HepG2 (cell line): ENCODE results near the gene WAS. TPM values are rescaled to one million over a fixed set of nuclear protein-coding genes. Genes with fewer than 3 reads are reported as not detected.

Source experiments
- ATAC-seq: fragments of 200-7000 bp; cut with Tn5 transposase; 3 replicates; pipeline ENCODE4 v1.9.1; 2020; ENCODE audit warnings: mild to moderate bottlenecking, moderate library complexity
- BruUV-seq: library from RNA; stranded (reverse); fragments of 400-500 nt; replicated peaks from 2 replicates; lab custom pipeline; 2021; lab: Mats Ljungman, UMichigan
- CTCF ChIA-PET: fragments of 300-600 bp; formaldehyde crosslinking; extraction: SDS; loops from one replicate; lab custom pipeline; 2021; ENCODE audit warnings: low total read pairs, inconsistent platforms, low intra/inter-chr PET ratio; lab: Yijun Ruan, JAX
- POLR2A ChIA-PET: fragments of 350-600 bp; sonication (Branson Sonifier 250); formaldehyde crosslinking; loops from one replicate; lab custom pipeline; 2020; ENCODE audit warnings: antibody characterized with exemption, inconsistent platforms; lab: Yijun Ruan, JAX
- DNase-seq: peaks from one replicate; pipeline ENCODE4 v3.0.0-alpha.2; 2015; ENCODE audit warnings: low spot score
- FAIRE-seq: peaks from 3 replicates; lab custom pipeline; 2011; peaks lifted over from hg19 to GRCh38; lab: Jason Lieb, UNC
- H2AFZ ChIP-seq: one replicate; pipeline ENCODE4 v1.6.1; 2011; ENCODE audit warnings: low read length, inconsistent platforms
- H3K27ac ChIP-seq: fragments of 300-600 bp; 3 replicates; pipeline ENCODE4 v1.8.0; 2011; ENCODE audit warnings: mixed run types, mild to moderate bottlenecking, mixed read lengths, low read length, inconsistent platforms; ENCODE audit not compliant: insufficient read depth; ENCODE audit errors: extremely low read length
- H3K27me3 ChIP-seq, 2 experiments: fragments of 200-600 bp in 1 of 2; 2 replicates in 1 of 2; 3 replicates in 1 of 2; pipeline versions ENCODE4 v1.6.0 to v1.8.0; 2011; ENCODE audit warnings: low read length in 2 of 2, mild to moderate bottlenecking in 2 of 2, moderate library complexity in 2 of 2, inconsistent platforms in 1 of 2; ENCODE audit not compliant: insufficient read depth in 2 of 2, control insufficient read depth in 1 of 2
- H3K36me3 ChIP-seq, 2 experiments: fragments of 200-600 bp in 1 of 2; replicated peaks in 1 of 2; 2 replicates in 1 of 2; 3 replicates in 1 of 2; pipeline versions ENCODE4 v1.5.1 to v1.8.0; 2011; ENCODE audit warnings: low read length in 2 of 2, inconsistent platforms in 1 of 2; ENCODE audit not compliant: insufficient read depth in 2 of 2, control insufficient read depth in 1 of 2
- H3K4me1 ChIP-seq: 2 replicates; pipeline ENCODE4 v1.5.1; 2012; ENCODE audit warnings: low read length, inconsistent platforms; ENCODE audit not compliant: insufficient read depth
- H3K4me2 ChIP-seq: 2 replicates; pipeline ENCODE4 v1.6.0; 2011; ENCODE audit warnings: low read depth, low read length, inconsistent platforms
- H3K4me3 ChIP-seq, 3 experiments: fragments of 200-600 bp in 1 of 3; sonication (generic), shearing (Covaris generic) in 1 of 3; replicated peaks in 1 of 3; 2 replicates each; pipeline ENCODE4 v1.5.1; 2011 to 2016; ENCODE audit warnings: low read length in 3 of 3, inconsistent platforms in 2 of 3, low read depth in 2 of 3, mild to moderate bottlenecking in 2 of 3, control low read depth in 1 of 3, mixed read lengths in 1 of 3; ENCODE audit not compliant: insufficient read depth in 1 of 3
- H3K79me2 ChIP-seq: one replicate; pipeline ENCODE4 v1.6.1; 2011; ENCODE audit warnings: low read length, inconsistent platforms; ENCODE audit not compliant: insufficient read depth
- H3K9ac ChIP-seq: 2 replicates; pipeline ENCODE4 v1.6.0; 2011; ENCODE audit warnings: mild to moderate bottlenecking, low read depth, low read length, inconsistent platforms; ENCODE audit not compliant: insufficient read depth
- H3K9me3 ChIP-seq: 2 replicates; pipeline ENCODE4 v1.5.1; 2012; ENCODE audit warnings: mild to moderate bottlenecking, low read length
- H4K20me1 ChIP-seq: 2 replicates; pipeline ENCODE4 v1.6.0; 2011; ENCODE audit warnings: inconsistent platforms, mild to moderate bottlenecking, low read length, moderate library complexity; ENCODE audit not compliant: insufficient read depth
- AHDC1 ChIP-seq: sonication (generic); formaldehyde crosslinking; IDR thresholded peaks from 2 replicates; pipeline ENCODE4 v1.5.1; 2020; ENCODE audit warnings: mild to moderate bottlenecking, missing genetic modification reagents, borderline replicate concordance
- ATAD3A ChIP-seq: sonication (generic); formaldehyde crosslinking; IDR thresholded peaks from 2 replicates; pipeline ENCODE4 v1.4.0; 2020; ENCODE audit warnings: missing genetic modification reagents
- CBX5 ChIP-seq: sonication (generic); formaldehyde crosslinking; IDR thresholded peaks from 2 replicates; pipeline ENCODE4 v1.4.0; 2020; ENCODE audit warnings: missing genetic modification reagents, borderline replicate concordance
- CREBL2 ChIP-seq: sonication (generic); formaldehyde crosslinking; IDR thresholded peaks from 2 replicates; pipeline ENCODE4 v1.8.1; 2023; ENCODE audit warnings: missing genetic modification reagents, mild to moderate bottlenecking, borderline replicate concordance
- GPN1 ChIP-seq: sonication (generic); formaldehyde crosslinking; IDR thresholded peaks from 2 replicates; pipeline ENCODE4 v1.5.1; 2020; ENCODE audit warnings: missing genetic modification reagents, borderline replicate concordance
- PHF20 ChIP-seq: sonication (generic); formaldehyde crosslinking; IDR thresholded peaks from 2 replicates; pipeline ENCODE4 v1.5.0; 2020; ENCODE audit warnings: mild to moderate bottlenecking, missing genetic modification reagents
- TCF7L2 ChIP-seq: IDR thresholded peaks from 2 replicates; pipeline ENCODE4 v1.6.1; 2011; ENCODE audit warnings: mild to moderate bottlenecking, low read depth, low read length, moderate library complexity
- ZNF281 ChIP-seq: sonication (generic); formaldehyde crosslinking; IDR thresholded peaks from 2 replicates; pipeline ENCODE4 v1.4.0; 2020; ENCODE audit warnings: missing genetic modification reagents, borderline replicate concordance
- ZNF317 ChIP-seq: sonication (generic); formaldehyde crosslinking; IDR thresholded peaks from 2 replicates; pipeline ENCODE4 v1.5.0; 2020; ENCODE audit warnings: mild to moderate bottlenecking, missing genetic modification reagents
- ZNF354B ChIP-seq: sonication (generic); formaldehyde crosslinking; IDR thresholded peaks from 2 replicates; pipeline ENCODE4 v1.8.0; 2022; ENCODE audit warnings: mild to moderate bottlenecking, missing genetic modification reagents
- WGBS: methylation state at CpG from one replicate; pipeline ENCODE4 v1.1.6; 2017; ENCODE audit warnings: low lambda C conversion rate; 5-methylcytosine and 5-hydroxymethylcytosine counted together
- in situ Hi-C: cut with HindIII; loops from 2 replicates; pipeline ENCODE4 v1.10.0; 2017; ENCODE audit warnings: low pct_unique_long_range_greater_than_20kb; ENCODE audit not compliant: extremely low pct_ligation_motif_present
- intact Hi-C: fragments of 100-400 bp; cut with micrococcal nuclease; formaldehyde crosslinking; loops from one replicate; pipeline ENCODE4 v1.10.0; 2022; ENCODE audit not compliant: unreplicated experiment
- polyA plus RNA-seq, 8 experiments: library from polyadenylated mRNA; depleted of rRNA in 3 of 8; stranded (reverse) in 7 of 8; unstranded in 1 of 8; fragments of >200 nt; fragmentation: Illumina TruSeq in 4 of 8; extraction: Trizol in 4 of 8; gene quantifications; 2 replicates each; pipeline versions ENCODE4 v1.2.1 to v1.2.3, GENCODE V29; 2011 to 2016; ENCODE audit warnings: low read depth in 4 of 8, missing spikeins in 1 of 8, mixed read lengths in 1 of 8; ENCODE audit not compliant: insufficient read depth in 1 of 8
- total RNA-seq, 5 experiments: library from RNA; depleted of rRNA; stranded (reverse); fragments of >200 nt; fragmentation: Illumina TruSeq; extraction: Trizol; gene quantifications; 2 replicates each; pipeline ENCODE4 v1.2.3, GENCODE V29; 2016; ENCODE audit warnings: low read depth in 1 of 5
- TF ChIP-seq, protein P1 (sequence below): sonication (generic); formaldehyde crosslinking; IDR thresholded peaks from 2 replicates; pipeline ENCODE4 v1.4.0; 2020; ENCODE audit warnings: missing genetic modification reagents

WAS gene
- total and polyA plus RNA-seq, 2 of the 13 experiments (the other 11 are each of a cell fraction or from before 2014, with no cell fraction given) = 0.11 TPM; not detected in 1

GRCh38 chrX:48709522-48710112, 26.0 kb downstream of the WAS start:
- CTCF ChIA-PET = no interaction called here
- WGBS = no CpG with 5 or more reads among the region's 7 CpGs

More at GRCh38 chrX:48709522-48710112, 26.0 kb downstream of the WAS start:
- BruUV-seq = no TSS peak
- Histone ChIP-seq H3K9me3 (no peaks in the 10 kb centered on the region), H3K27ac (peak overlapping the region; percentile 18)
- no peak for DNase-seq
- TF ChIP-seq TCF7L2 (no peak), ZNF317 (CRISPR knock-in tag) (no peak), ZNF281 (CRISPR knock-in tag) (no peak), CBX5 (no peak), ZNF354B (CRISPR knock-in tag) (no peak), GPN1 (CRISPR knock-in tag) (no peak), PHF20 (CRISPR knock-in tag) (no peak), AHDC1 (CRISPR knock-in tag) (no peak), CREBL2 (CRISPR knock-in tag) (no peak), ATAD3A (no peak)
- TF ChIP-seq, protein P1, sequence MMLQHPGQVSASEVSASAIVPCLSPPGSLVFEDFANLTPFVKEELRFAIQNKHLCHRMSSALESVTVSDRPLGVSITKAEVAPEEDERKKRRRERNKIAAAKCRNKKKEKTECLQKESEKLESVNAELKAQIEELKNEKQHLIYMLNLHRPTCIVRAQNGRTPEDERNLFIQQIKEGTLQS (CRISPR knock-in tag) = no peak
- TF ChIP-seq, all 625 proteins: peak for 0
- H3K9ac ChIP-seq = no peak overlapping the region
- no peak overlapping the region for H3K4me2 ChIP-seq
- H2AFZ ChIP-seq = no peak overlapping the region
- H3K79me2 ChIP-seq = peaks cover 5% of the 10 kb centered on the region
- no peak for ATAC-seq
- no peaks in the 10 kb centered on the region; a peak in 1 of 5 replicates for H3K27me3 ChIP-seq
- POLR2A ChIA-PET = interaction anchor here (1.5 kb wide), 1 partner anchor 27 kb away, joined by 6 read pairs; no protein-coding TSS in a partner anchor
- peaks cover 45% of the 10 kb centered on the region for H3K4me1 ChIP-seq
- in situ Hi-C loops (no loop called here), intact Hi-C loops (no loop called here)
- no peaks in the 10 kb centered on the region for H4K20me1 ChIP-seq
- no peak for FAIRE-seq
- H3K36me3 ChIP-seq = no peaks in the 10 kb centered on the region; a peak in 1 of 5 replicates
- no peak overlapping the region for H3K4me3 ChIP-seq
